ENCODE measurements around the gene TSLP. TPM values are rescaled to one million over a fixed set of nuclear protein-coding genes. Genes with fewer than 3 reads are reported as not detected.

Gene TSLP
- total and polyA plus RNA-seq, 2 donors (not counting 3 experiments of a cell fraction or from before 2014, with no cell fraction given) = not detected

- no peaks in the 10 kb centered on the region for H3K27me3 ChIP-seq (ENCODE audit: control insufficient read depth in 2 of 2, insufficient read depth in 2 of 2, low read length in 2 of 2)
- ChIA-PET POLR2A (no interaction called here), CTCF (no interaction called here)
- H3K79me2 ChIP-seq (ENCODE audit: control insufficient read depth, insufficient read depth, low read length) = no peaks in the 10 kb centered on the region
- H2AFZ ChIP-seq (ENCODE audit: low read depth, low read length) = no peak overlapping the region
- dilution Hi-C loops (cut with MboI; ENCODE audit: extremely low pct_ligation_motif_present, low sequenced_read_pairs) (no loop called here), intact Hi-C loops (cut with micrococcal nuclease) (no loop called here)
- H3K9me1 ChIP-seq (replicated peaks; ENCODE audit: control insufficient read depth, extremely low read depth, insufficient read depth, low read length) = no peaks in the 10 kb centered on the region
- no peak for FAIRE-seq
- H4K20me1 ChIP-seq (replicated peaks; ENCODE audit: control insufficient read depth, extremely low read depth, insufficient read depth, low read length) = peaks cover 3% of the 10 kb centered on the region
- BruUV-seq (replicated peaks) = no TSS peak
- H3K27ac ChIP-seq (ENCODE audit: insufficient read depth, low read depth, low read length) = no peak overlapping the region
- peaks cover 2% of the 10 kb centered on the region for H3K4me1 ChIP-seq (ENCODE audit: control insufficient read depth, extremely low read depth, insufficient read depth, low read length)
- DNase-seq (ENCODE audit: low read depth, low spot score) = no peak
- H3K9ac ChIP-seq (replicated peaks; ENCODE audit: extremely low read depth, insufficient read depth, low read length) = no peak overlapping the region
- H3K36me3 ChIP-seq (ENCODE audit: control insufficient read depth in 2 of 2, extremely low read depth in 1 of 2, insufficient read depth in 2 of 2, low read length in 2 of 2) = peaks cover 3 to 29% of the 10 kb centered on the region in 2 experiments
- no peak overlapping the region for H3K4me3 ChIP-seq (replicated peaks in 1 of 3; ENCODE audit: insufficient read depth in 1 of 3, low read depth in 1 of 3, low read length in 3 of 3)
- no peak for TF ChIP-seq GATA2 (IDR thresholded peaks at IDR 0.05; ENCODE audit: insufficient read depth, insufficient read length, low read depth, low read length)
- TF ChIP-seq JUN (IDR thresholded peaks at IDR 0.05; ENCODE audit: borderline replicate concordance, insufficient read depth, insufficient read length, low read depth) = no peak
- TF ChIP-seq MYC (IDR thresholded peaks at IDR 0.05; ENCODE audit: low read depth, low read length) = no peak
- TF ChIP-seq FOS (IDR thresholded peaks at IDR 0.05; ENCODE audit: borderline replicate concordance, insufficient read depth, low read length) = no peak
- TF ChIP-seq MAX (IDR thresholded peaks at IDR 0.05; ENCODE audit: insufficient read depth, insufficient read length) = no peak
- no peak for TF ChIP-seq POLR2A (IDR thresholded peaks at IDR 0.05; ENCODE audit: low read depth, low read length)
- TF ChIP-seq CTCF (IDR thresholded peaks at IDR 0.05; ENCODE audit: extremely low read depth in 1 of 2, insufficient read depth in 1 of 2, low read depth in 1 of 2, low read length in 2 of 2) = no peak
- no peak for TF ChIP-seq POLR2AphosphoS5 (IDR thresholded peaks at IDR 0.05; ENCODE audit: insufficient read depth, low read depth, low read length)
- TF ChIP-seq EZH2 (IDR thresholded peaks at IDR 0.05; ENCODE audit: borderline replicate concordance, low read depth, low read length, severe bottlenecking) = no peak
- H3K4me2 ChIP-seq (ENCODE audit: insufficient read depth, low read length) = no peak overlapping the region
- H3K9me3 ChIP-seq (replicated peaks; ENCODE audit: control insufficient read depth, insufficient read depth, low read length) = no peaks in the 10 kb centered on the region
These were observed 50.4 kb downstream of the TSLP start for GRCh38 chr5:111121926-111122325.
